Stomach (tissue), 4 donors: ENCODE data around the gene CEACAM6.

Source experiments
- POLR2A ChIP-seq, 4 donors: fragments of 450-650 bp; IDR thresholded peaks; one replicate each; pipeline ENCODE4 v1.6.1; 2016; ENCODE audit warnings: antibody characterized with exemption in 4 of 4, control low read depth in 2 of 4, mild to moderate bottlenecking in 1 of 4, moderate library complexity in 1 of 4
- TF ChIP-seq, protein P1 (sequence below), 7 experiments: fragments of 450-650 bp in 4 of 7; fragments of 200-600 bp in 3 of 7; sonication (generic) in 3 of 7; IDR thresholded peaks; one replicate each; pipeline ENCODE4 v1.5.1; 2016 to 2019; ENCODE audit warnings: antibody characterized with exemption in 7 of 7, control low read depth in 2 of 7, mild to moderate bottlenecking in 1 of 7

- TF ChIP-seq, protein P1, sequence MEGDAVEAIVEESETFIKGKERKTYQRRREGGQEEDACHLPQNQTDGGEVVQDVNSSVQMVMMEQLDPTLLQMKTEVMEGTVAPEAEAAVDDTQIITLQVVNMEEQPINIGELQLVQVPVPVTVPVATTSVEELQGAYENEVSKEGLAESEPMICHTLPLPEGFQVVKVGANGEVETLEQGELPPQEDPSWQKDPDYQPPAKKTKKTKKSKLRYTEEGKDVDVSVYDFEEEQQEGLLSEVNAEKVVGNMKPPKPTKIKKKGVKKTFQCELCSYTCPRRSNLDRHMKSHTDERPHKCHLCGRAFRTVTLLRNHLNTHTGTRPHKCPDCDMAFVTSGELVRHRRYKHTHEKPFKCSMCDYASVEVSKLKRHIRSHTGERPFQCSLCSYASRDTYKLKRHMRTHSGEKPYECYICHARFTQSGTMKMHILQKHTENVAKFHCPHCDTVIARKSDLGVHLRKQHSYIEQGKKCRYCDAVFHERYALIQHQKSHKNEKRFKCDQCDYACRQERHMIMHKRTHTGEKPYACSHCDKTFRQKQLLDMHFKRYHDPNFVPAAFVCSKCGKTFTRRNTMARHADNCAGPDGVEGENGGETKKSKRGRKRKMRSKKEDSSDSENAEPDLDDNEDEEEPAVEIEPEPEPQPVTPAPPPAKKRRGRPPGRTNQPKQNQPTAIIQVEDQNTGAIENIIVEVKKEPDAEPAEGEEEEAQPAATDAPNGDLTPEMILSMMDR (IDR thresholded peaks at IDR 0.05) = no peak
- no peak for TF ChIP-seq POLR2A (IDR thresholded peaks at IDR 0.05)
Observed at GRCh38 chr19:41741244-41741554, 14.1 kb upstream of the CEACAM6 start.
